ENCODE results near the gene HAP1. TPM values are rescaled to one million over a fixed set of nuclear protein-coding genes. Genes with fewer than 3 reads are reported as not detected.

Gene HAP1
- total RNA-seq, 1 donor from 2014 or later, result 0.45 TPM

DNA sequence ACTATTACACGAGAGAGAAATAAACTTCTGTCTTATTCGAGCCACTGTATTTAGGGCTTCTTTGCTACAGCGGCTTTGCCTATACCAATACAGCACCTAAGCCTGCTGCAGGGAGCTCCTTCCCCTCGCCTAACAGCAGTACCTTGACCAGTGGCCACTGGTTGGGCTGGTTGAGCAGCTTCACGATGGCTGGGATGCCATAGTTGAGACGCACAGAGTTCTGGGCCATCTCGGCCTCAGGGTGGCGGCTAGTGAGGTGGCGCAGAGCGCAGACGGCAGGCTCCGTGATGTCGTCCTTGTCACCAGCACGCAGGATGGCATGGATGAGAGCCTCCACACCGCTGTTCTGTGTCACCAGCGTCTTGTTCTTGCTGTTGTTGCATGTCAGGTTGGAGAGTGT lies 28.4 kb upstream of the HAP1 start:
- Histone ChIP-seq H3K27me3 (no peaks in the 10 kb centered on the region), H3K9ac (no peak overlapping the region), H3K4me2 (no peak overlapping the region), H3K36me3 (peaks cover 7% of the 10 kb centered on the region), H3F3A (ENCODE audit: low read depth) (no peaks in the 10 kb centered on the region), H4K20me1 (ENCODE audit: low read depth) (no peaks in the 10 kb centered on the region), H3K4me1 (no peaks in the 10 kb centered on the region), H3K4me3 (no peak overlapping the region), H3K27ac (no peak overlapping the region), H3K79me2 (ENCODE audit: low read depth) (no peaks in the 10 kb centered on the region), H3K9me3 (ENCODE audit: low read depth) (no peaks in the 10 kb centered on the region), H2AFZ (replicated peaks) (no peak overlapping the region)
- peaks cover 41% of the 10 kb centered on the region for H3K36me3 Mint-ChIP-seq
- H3K4me3 Mint-ChIP-seq, result no peak overlapping the region
- peaks cover 11% of the 10 kb centered on the region for H3K27me3 Mint-ChIP-seq (ENCODE audit: insufficient read depth, low read depth)
- TF ChIP-seq, protein P1, sequence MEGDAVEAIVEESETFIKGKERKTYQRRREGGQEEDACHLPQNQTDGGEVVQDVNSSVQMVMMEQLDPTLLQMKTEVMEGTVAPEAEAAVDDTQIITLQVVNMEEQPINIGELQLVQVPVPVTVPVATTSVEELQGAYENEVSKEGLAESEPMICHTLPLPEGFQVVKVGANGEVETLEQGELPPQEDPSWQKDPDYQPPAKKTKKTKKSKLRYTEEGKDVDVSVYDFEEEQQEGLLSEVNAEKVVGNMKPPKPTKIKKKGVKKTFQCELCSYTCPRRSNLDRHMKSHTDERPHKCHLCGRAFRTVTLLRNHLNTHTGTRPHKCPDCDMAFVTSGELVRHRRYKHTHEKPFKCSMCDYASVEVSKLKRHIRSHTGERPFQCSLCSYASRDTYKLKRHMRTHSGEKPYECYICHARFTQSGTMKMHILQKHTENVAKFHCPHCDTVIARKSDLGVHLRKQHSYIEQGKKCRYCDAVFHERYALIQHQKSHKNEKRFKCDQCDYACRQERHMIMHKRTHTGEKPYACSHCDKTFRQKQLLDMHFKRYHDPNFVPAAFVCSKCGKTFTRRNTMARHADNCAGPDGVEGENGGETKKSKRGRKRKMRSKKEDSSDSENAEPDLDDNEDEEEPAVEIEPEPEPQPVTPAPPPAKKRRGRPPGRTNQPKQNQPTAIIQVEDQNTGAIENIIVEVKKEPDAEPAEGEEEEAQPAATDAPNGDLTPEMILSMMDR (IDR thresholded peaks at IDR 0.05), result no peak
- no peak for TF ChIP-seq EZH2phosphoT487 (IDR thresholded peaks at IDR 0.05)
- no peak for TF ChIP-seq EZH2 (IDR thresholded peaks at IDR 0.05)
- DNase-seq (ENCODE audit: low spot score), result no peak
- H3K4me1 Mint-ChIP-seq, result no peaks in the 10 kb centered on the region
- H3K9me3 Mint-ChIP-seq, result no peaks in the 10 kb centered on the region
- no peak overlapping the region for H3K27ac Mint-ChIP-seq

DNA sequence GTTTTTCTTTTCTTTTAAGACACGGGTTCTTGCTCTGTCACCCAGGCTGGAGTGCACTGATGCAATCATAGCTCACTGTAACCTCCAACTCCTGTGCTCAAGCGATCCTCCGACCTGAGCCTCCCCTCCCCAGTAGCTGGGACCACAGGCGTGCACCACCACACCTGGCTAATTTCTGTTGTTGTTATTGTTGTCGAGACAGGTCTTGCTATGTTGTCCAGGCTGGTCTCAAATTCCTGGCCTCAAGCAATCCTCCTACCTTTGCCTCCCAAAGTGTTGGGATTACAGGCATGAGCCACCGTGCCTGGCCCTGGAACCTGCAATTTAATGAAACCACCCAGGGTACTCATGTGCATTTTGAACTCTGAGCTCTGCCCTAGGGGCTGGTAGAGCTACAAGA lies 27.9 kb upstream of the HAP1 start:
- Histone ChIP-seq H3K4me2 (no peak overlapping the region), H3K9ac (no peak overlapping the region), H3K4me1 (no peaks in the 10 kb centered on the region), H3K36me3 (peaks cover 7% of the 10 kb centered on the region), H3K9me3 (ENCODE audit: low read depth) (no peaks in the 10 kb centered on the region), H3K4me3 (no peak overlapping the region), H4K20me1 (ENCODE audit: low read depth) (no peaks in the 10 kb centered on the region), H3K27ac (no peak overlapping the region), H3F3A (ENCODE audit: low read depth) (no peaks in the 10 kb centered on the region), H2AFZ (replicated peaks) (no peak overlapping the region), H3K27me3 (no peaks in the 10 kb centered on the region), H3K79me2 (ENCODE audit: low read depth) (no peaks in the 10 kb centered on the region)
- Mint-ChIP-seq H3K27ac (no peak overlapping the region), H3K9me3 (no peaks in the 10 kb centered on the region), H3K4me3 (no peak overlapping the region), H3K36me3 (peaks cover 40% of the 10 kb centered on the region), H3K4me1 (no peaks in the 10 kb centered on the region), H3K27me3 (ENCODE audit: insufficient read depth, low read depth) (peaks cover 8% of the 10 kb centered on the region)
- TF ChIP-seq, protein P1 (IDR thresholded peaks at IDR 0.05), result no peak
- TF ChIP-seq EZH2 (IDR thresholded peaks at IDR 0.05) (no peak), EZH2phosphoT487 (IDR thresholded peaks at IDR 0.05) (no peak)
- DNase-seq (ENCODE audit: low spot score), result no peak

DNA sequence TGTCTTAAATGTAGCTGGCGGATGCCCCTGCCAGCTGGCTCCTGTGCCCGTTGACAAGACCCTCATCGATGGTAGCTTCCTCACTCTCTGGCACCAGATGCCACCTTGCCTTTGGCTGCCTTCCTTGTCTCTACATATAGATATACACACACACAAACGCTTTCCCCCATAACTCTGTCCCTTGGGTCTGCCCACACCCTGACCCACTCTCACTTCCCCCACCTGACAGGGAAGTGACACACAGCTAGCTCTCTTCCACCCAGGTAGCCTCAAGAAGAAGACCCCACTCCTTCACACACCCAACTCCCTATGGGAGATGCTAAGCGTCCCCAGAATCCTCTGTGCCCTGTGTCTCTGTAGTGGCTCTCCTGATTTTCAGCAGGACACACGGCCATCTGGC lies 26.4 kb upstream of the HAP1 start:
- Mint-ChIP-seq H3K27ac (no peak overlapping the region), H3K4me1 (no peaks in the 10 kb centered on the region), H3K27me3 (ENCODE audit: insufficient read depth, low read depth) (peaks cover 8% of the 10 kb centered on the region), H3K9me3 (no peaks in the 10 kb centered on the region), H3K4me3 (no peak overlapping the region), H3K36me3 (peaks cover 42% of the 10 kb centered on the region)
- H3K4me2 ChIP-seq, result no peak overlapping the region
- no peaks in the 10 kb centered on the region for H3K9me3 ChIP-seq (ENCODE audit: low read depth)
- TF ChIP-seq, protein P1 (IDR thresholded peaks at IDR 0.05), result no peak
- TF ChIP-seq EZH2 (IDR thresholded peaks at IDR 0.05), result no peak
- H3K27me3 ChIP-seq, result no peaks in the 10 kb centered on the region
- no peaks in the 10 kb centered on the region for H3K79me2 ChIP-seq (ENCODE audit: low read depth)
- no peak for DNase-seq (ENCODE audit: low spot score)
- H2AFZ ChIP-seq (replicated peaks), result no peak overlapping the region
- no peaks in the 10 kb centered on the region for H4K20me1 ChIP-seq (ENCODE audit: low read depth)
- H3K36me3 ChIP-seq, result peaks cover 4% of the 10 kb centered on the region
- H3K4me1 ChIP-seq, result no peaks in the 10 kb centered on the region
- H3K27ac ChIP-seq, result no peak overlapping the region
- H3F3A ChIP-seq (ENCODE audit: low read depth), result no peaks in the 10 kb centered on the region
- no peak overlapping the region for H3K9ac ChIP-seq
- no peak overlapping the region for H3K4me3 ChIP-seq
